Activated effector memory CD4-positive, alpha-beta T cell treated with anti-CD3 and anti-CD28 coated beads, Interleukin-2, amount 50 U/mL, for 16 hours (primary cell): ENCODE measurements around the gene KCNMA1.

Experiments
- DNase-seq: peaks from one replicate; pipeline ENCODE4 v3.0.0-alpha.2; 2020

The KCNMA1 gene

DNA sequence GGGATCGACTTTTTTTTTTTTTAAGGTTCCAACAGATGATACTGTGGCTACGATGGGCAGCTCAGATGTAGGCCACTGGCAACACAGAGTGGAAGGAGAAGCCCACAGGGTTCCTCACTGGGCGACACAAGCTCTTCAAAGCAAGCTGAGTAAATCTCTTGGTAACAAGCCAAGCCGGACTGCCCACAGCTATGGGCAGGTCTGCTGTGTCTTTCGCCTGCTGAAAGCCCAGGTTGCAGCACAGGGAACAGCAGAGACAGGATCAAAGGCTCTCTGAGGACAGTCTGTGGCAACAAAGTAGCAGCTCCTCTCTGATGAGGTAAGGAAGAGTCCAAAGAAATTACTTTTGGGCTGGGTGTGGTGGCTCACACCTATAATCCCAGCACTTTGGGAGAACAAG lies 83.6 kb downstream of the KCNMA1 start:
- no peak for DNase-seq

DNA sequence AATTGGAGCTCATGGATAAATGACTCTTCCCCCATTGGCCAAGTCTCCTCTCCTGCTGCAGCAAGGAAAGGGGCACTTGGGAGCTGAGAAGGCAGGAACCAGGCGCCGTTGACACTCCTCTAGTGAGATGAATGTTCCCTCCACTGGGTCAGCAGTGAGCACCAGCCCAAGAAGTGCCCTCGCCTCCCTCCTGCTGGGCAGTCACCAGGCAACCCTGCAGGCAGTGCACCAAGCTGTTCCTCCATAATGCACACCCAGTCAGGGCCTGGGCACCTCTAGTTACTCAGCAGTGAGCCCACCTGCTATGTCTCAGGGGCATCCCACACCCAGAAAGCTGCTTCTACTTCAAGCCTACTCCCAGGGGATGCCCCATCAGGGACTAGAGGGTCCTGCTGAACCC lies 84.3 kb downstream of the KCNMA1 start:
- DNase-seq = no peak

DNA sequence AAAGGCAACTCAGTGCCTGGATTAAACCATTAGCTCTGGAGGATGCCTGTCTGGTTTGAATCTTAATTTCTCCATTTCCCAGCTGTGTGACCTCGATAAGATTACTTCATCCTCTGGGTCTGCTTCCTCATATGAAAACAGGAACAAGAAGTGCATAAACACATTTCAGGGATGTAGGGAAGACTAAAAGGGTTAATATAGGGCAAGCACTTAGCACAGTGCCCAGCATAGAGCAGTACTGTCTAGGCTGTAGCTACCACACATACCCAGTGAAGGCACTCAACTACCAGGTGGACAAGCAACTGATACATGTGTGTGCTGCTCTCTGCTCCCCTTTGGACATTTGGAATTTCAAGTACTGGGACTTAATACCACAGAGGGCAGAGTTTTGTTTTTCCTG lies 85.4 kb downstream of the KCNMA1 start:
- DNase-seq = no peak

DNA sequence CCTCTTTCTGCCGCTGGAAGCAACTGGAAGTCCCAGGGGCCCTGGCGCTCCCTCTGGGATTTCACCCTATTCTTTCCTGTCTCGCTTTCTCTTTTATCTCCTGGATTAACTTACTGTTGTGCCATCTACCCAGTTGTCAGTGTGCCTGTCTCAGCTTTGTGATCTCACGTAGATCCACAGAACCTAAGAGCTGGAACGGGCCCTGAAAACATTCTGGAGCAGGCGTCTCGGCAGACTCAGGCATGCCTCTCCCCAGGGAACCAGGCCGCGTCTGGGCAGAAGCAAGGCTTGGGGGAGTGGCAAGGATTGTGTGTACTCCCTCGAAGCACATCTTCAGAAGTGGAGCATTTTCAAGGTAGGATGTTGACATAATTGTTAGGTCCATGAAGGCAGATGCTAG lies 87.2 kb downstream of the KCNMA1 start:
- no peak for DNase-seq

DNA sequence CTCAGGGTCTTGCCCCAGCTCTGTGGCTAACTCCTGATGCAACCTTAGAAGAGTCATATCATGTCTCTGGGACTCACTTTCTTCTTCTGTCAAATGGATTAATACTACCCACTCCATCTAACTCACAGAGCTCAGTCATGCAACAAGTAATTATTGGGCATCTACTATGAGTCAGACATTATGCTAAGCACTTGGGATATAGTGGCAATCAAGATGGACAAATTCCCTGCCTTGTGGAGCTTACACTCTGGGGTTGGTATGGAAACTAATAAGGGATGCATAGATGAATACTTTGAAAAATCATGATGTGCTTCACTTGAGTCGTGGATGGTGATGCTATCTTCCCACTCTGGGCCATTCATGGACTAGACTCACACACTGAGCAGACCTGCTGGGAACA lies 88.9 kb downstream of the KCNMA1 start:
- no peak for DNase-seq

DNA sequence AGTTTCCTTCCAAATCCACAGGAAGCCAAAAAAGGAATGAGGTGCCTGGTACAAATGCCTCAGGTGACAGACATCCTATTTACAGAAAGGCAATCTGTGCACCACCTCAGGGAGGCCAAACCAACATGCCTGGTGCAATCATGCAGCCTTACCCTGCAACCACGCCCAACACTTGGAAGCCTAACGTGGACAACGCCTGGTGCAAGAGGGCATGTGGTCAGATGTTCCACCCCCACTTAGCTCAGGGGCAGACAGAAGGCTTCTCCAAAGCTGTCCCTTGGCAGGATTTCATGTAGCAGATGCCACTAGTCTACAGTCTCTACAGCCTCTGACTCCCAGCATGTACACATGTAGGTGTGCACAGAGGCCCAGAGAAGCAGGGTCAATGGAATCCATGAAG lies 89.5 kb downstream of the KCNMA1 start:
- DNase-seq = no peak

DNA sequence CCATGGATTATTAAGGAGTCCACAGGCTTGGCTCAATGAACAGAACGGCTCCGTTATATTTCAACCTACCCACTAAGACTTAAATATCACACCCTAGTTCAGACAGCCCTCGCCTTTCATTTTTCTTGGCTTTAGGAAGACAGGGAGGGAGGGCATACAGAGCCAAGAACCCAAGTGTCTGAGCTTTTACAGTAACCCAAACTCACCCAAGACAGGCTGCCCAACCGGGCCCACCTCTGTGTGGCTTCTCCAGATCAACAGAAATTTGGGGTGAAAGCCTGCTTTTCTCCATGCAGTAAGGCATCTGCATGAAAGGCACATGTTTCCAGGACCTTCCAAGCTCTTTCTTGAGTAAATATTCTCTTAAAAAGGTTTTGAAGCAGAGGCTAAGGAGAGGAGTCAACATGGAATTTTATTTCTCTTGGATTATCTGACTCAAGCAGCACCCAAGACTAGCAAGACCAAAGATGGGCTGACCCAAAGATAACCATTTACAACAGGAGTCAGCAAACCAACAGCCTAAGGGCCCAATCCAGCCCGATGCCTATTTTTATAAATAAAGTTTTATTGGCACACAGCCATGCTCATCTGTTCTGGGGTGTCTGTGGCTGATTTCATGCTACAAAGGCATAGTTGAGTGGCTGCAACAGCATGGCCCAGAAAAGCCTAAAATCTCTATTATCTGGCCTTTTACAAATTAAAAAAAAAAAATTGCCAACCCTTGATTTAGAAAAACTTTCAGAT lies 90.1 kb downstream of the KCNMA1 start:
- DNase-seq = no peak

DNA sequence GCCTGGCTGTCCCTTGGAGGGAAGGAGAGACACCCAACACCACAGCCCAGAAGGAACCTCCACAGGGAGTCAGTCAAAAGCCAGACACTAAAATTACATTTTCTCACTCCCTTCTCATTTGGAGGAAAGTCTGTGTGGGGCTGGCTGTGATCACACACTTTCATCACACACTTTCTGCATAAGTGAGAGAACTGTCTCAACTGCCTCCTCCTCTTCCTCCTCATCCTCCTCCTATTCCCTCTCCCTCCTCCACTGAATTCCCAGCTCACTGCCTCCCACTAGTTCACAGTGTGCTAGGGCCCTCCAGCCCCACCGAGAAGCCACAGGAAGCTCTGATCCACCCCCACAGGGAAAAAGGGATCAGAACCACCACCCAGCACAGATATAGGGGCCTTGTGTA lies 91.6 kb downstream of the KCNMA1 start:
- no peak for DNase-seq

DNA sequence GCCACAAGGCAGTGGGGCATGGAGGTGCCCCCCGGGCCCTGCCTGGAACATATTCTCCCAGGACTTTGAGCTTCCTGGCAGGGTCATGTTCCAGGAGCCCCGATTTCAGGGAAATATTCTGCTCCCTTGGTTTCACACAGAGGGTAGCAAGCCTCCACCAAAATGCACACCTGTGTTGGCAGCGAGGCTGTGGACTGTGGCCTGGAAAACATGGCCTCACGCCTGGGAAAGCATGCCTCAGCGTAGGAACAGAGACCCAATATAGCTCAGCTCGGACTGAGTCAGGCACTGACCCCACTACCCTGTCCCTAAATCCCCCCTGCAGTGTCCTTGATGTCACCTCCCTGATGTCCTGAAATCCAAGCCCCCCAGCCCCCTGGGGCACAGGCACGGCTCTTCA lies 92.0 kb downstream of the KCNMA1 start:
- DNase-seq = no peak

DNA sequence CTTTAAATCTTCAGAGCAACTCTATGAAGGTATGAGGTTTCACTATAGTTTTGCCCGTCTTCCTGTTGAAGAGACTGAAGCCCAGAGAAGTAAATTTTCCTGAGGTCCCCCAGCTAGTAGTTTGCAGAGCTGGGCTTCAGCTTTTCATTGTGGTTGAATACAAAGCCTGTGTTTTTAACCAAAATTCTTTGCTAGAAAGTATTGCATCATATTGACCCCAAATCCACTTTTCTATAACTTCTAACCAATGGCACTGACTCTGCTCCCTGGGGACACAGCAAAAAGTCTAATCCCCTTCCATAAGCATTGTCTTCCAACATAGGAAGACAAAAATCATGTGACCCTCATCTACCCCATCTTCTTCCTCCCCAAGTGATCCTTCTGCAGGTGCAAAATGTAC lies 93.0 kb downstream of the KCNMA1 start:
- no peak for DNase-seq

DNA sequence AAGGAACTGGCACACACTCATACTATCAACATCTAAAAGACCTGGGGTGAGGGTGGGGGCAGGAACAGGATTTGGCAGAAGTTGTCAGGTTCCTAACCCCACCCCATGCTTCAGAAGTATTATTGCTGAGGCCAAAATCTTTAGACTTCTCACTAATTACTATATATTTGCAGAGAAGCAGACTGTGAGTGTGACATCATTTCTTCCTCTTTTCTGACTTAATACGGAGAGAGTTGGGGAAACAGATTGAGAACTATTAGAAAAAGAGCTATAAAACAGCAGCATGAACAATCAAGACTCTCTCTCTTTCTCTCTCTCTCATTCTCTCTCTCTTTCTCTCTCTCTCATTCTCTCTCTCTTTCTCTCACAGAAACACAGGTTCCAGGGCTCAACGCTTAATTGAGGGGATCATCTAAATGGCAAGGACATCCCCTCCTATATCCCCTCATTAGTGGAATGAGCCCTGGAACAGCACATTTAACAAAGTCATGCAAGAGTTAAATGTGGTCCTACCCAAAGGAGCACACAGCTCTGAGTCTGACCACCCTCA lies 94.8 kb downstream of the KCNMA1 start:
- no peak for DNase-seq

DNA sequence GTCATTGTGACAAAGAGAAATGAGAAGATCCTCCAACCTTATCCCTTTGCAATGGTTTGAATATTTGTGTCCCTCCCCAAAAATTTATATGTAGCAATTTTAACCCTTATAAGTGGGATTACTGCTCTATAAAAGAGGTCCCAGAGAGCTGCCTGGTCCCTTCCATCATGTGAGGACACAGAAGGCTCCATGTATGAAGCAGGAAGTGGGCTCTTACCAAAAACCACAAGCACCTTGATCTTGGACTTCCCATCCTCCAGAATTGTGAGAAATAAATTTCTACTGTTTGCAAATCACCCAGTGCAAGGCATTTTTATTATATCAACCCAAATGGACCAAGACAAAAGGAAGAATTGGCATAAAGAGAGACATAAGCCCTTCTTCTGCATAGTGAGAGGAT lies 95.7 kb downstream of the KCNMA1 start:
- DNase-seq = no peak

DNA sequence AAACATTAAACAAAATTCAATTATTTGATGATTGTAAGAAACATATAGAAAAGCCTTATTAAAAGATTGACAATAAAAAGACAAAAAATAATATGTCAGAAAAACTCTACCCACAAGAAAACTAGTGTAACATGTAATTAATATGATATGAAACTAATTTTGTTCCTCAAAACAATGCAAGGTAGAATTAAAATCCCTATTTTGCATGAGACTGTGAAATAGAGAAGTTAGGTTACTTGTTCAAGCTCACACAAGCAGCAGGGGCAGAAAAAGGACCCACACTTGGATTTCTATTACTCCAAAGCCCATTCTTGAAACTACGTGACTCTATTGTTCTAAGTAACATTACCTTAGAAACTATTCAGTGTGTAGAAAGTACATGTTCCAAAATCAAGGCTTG lies 96.4 kb downstream of the KCNMA1 start:
- DNase-seq = no peak

DNA sequence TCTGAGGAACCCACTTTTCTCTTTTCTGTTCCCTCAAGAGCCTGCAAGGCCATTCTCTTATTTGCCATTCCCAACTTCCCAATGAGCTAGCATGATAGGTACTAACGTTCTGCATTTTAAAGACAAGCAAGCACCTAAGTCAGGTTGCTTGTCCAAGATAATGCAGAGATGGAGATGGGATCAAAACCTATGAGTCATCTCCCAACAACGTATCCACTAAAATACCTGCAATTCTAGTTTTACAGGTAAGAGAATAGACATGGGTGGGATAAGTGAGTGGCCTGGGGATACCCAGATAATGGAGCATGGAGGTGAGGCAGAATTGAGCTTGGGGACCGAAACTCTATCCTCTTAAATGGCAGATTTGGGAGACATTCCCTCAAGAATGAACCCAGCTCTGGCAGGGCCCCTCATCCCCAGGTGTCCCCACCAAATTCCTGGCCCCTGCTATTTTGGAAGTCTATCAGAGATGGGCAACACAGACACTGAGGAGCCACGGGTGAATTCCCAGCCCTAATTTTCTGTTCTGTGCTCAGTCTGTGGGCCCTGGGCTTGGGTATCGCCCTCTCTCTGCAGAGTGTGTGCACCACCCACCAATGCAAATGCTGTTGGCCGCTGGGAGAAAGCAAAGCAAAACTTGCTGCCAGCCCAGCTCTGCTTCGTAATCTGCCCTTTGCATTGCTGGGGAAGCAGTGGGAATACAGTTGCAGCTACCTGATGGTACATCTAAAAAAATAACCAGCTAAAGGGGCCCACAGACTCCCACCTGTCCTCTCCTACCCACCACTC lies 98.3 kb downstream of the KCNMA1 start:
- DNase-seq = no peak

DNA sequence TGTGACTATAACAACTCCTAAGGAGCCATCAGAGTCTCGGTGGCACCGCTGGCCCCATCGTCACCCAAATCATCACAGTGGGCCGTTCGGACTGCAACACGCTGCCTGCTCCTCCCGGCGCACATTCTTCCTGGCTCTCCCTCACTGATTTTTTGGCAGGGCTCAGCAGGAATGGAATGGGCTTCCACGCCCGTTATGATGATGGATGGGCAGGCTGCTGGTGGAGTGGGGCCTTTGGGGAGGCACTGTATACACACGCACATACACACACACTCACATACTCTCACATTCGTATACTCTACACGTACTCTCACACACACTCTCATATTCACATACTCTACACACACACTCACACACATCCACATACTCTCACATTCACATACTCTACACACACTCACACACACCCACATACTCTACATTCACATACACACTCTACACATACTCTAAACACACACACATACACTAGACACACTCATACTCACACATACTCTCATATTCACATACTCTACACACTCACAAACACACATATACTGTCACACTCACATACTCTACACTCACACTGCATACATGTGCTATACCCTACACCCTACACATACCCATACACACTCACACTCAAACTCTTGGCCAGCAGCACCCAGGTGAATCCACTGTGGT lies 99.8 kb downstream of the KCNMA1 start:
- DNase-seq = no peak

DNA sequence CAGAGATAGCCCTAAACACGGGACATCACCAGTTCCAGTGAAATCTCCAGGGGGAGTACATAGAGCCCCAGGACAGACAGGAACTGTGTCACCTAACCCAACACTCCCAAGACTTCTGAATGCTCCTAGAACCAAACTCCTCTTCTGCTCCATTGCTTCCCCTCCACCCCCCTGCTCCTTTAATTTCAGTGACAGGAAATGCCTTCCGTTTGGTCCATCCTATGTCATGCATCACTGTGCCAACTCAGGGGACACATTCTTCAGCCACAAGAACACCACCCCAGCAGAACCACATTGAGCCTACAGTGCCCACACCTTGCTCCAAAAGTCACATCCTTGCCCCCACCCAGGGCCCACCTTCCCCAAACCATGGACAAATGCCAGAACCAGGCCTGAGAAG lies 100.5 kb downstream of the KCNMA1 start:
- DNase-seq = no peak

DNA sequence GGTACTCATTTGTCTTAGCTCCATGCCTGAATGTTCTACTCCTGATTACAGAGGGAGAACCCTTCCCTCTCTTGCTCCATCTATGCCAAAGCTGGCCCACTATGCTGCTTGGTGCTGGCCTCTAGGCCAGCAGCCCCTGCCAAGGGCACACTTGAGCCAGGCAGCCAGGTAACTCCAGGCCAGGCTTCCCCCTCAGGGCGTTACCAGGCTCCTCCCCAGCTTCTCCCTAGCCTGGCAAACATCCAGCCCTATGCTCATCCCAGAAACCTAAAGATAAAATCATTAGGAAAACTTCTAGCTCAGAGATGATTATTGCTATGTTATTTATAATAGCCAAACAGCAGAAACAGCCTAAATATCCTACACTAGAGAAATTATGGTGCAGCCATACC lies 103.7 kb downstream of the KCNMA1 start:
- DNase-seq = no peak

DNA sequence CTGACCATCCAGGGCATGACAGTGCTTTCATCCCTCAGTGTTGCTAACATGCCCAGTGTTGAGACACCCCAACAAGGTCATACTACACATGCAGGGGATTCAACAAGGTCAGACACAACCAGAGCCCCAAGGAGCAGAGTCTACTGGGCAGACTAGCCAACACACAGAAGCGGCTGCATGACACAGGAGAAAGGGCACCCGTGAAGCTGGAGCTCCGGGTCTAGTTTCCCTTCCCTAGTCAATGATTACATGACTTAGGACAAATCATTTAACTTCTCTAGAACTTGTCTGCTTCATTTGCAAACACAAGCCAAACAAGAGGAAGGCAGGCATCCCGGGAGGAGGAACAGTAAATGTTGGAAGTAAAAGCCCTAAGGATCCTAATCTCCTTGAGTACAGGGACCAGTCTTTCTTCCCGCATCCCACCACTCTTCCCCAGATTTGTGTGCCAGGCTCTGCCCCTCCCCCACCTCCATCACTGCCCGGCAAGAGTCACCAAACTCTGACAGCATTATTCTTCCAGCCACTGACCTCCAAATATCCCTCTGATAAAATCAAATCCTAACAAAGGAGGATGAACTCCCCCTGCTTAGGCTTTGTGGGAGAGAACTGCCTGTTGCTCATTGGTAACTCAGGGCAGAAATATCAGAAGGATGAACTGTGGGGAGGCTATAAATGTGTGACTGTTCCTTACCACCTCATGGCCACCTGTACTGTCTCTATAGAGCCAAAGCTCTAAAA lies 104.3 kb downstream of the KCNMA1 start:
- DNase-seq = no peak

DNA sequence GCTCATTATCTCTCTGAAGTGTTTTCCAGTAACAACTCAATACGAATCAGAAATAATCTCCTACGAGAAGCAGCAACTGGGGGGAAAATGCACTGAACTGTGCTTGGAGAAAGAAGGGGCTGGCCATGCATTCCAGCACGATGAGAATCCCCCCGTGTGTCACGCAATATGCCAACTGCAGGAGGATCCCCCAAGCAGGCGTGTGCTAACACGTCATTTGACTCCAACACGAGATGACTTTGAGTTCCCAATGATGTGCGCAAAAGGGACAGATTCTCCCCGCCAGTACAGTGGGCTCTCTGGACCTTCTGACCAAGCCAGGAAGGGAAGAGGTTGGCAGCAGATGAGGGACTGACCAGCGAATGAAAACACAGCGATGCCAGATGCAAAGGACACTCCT lies 105.5 kb downstream of the KCNMA1 start:
- DNase-seq = no peak

DNA sequence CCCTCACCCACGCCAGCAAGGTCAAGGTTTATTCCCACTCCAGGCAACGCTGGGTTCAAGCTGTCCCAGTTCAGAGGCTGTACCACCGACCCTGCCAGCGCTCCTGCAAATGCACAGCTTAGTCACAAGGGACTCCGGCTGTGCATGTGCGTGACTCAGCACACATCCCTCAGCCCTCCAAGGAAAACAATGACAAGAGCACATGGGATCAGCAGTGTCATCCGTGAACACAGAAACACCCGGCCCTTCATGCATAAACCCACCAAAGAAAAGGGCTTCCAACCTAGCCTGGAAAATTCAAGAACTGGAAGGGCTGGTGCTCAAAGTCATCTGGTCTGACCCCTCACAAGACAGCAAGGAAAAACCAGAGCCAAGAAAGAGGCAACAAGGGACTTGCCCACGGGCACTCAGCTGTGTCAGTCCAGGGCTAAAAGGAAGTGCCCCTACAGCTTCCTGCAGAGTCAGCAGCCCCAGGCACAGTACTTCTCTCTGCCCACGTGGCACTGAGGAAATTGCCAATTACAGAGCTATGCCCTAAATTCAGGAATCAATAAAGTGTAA lies 106.1 kb downstream of the KCNMA1 start:
- no peak for DNase-seq

DNA sequence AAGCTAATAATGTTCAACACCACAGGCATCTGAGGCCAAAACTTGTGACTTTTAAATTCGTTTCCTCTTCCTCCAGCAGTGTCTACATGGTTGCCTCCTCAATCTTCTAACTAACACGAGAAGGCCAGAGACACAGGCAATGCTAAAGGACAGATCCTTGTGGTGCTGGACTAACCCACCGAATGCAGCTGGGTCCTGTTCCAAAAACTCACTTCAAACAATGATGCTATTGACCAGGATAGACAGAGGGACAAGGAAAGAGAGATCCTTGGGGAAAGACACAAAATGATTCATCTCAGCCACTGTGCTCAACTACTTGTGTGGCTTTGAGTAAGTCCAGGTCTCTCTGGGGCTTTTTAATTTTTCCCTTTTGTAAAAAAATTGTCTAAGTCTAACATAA lies 107.6 kb downstream of the KCNMA1 start:
- no peak for DNase-seq

DNA sequence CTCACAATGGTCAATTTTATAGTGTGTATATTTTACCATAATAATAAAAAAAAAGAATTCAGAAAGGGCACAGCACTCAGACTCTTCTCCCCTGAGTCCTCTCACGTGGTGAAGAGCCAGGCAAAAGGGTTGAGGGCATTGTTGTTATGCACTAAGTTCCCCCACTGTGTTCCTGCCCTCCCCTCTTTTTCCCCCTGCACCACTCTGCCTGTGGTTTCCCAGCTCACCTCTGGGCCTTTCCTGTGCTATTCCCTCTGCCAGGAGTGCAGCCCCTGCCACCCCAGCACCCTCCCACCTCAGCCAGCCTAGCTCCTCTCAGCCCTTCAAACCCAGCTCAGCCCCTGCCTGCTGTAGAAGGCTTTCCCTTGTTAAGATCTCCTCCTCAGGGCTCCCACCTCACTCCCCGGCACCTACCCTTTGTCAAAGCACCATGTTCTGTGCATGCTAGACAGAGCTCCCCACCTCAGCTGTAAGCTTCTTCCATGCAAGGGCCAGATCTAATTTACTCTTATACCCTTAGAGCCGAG lies 108.5 kb downstream of the KCNMA1 start:
- DNase-seq = no peak

DNA sequence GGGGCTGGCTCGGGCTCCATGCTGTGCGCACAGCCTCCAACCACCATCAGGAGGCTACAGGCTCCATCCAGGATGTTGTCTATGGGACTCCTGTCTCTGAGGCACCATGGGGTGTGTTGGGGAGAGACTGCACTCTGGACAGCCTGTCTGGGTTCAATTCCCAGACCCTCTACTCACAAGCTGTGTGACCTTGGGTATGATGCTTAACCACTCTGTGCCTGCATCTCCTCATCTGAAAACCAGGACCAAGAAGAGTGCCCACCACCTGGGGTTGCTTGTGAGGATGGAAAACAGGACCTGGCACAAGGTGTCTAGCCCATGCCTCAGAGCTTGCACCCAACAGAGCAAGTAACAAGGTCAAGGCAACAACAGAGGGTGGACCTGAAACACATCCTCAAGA lies 109.8 kb downstream of the KCNMA1 start:
- DNase-seq = no peak
